Endothelial cell of umbilical vein (primary cell): Measurements from ENCODE around the gene POTEJ.
"Not testable (repeated sequence)": the region's sequence is repeated elsewhere in the genome, so short reads cannot be mapped to it uniquely, and the experiment has no call there.

Experiments
- EZH2 ChIP-seq: IDR thresholded peaks from 2 replicates; pipeline ENCODE4 v1.6.1; 2012; ENCODE audit warnings: borderline replicate concordance, low read depth, mild to moderate bottlenecking, moderate library complexity, low read length, inconsistent platforms; ENCODE audit not compliant: severe bottlenecking
- FOS ChIP-seq: IDR thresholded peaks from 2 replicates; pipeline ENCODE4 v1.6.1; 2011; ENCODE audit warnings: mild to moderate bottlenecking, low read length, moderate library complexity, borderline replicate concordance; ENCODE audit not compliant: insufficient read depth
- JUN ChIP-seq: IDR thresholded peaks from 2 replicates; pipeline ENCODE4 v1.6.1; 2011; ENCODE audit warnings: borderline replicate concordance, low read depth; ENCODE audit not compliant: insufficient read length, insufficient read depth
- MAX ChIP-seq: IDR thresholded peaks from 2 replicates; pipeline ENCODE4 v1.6.1; 2011; ENCODE audit not compliant: insufficient read depth, insufficient read length
- MYC ChIP-seq: IDR thresholded peaks from one replicate; pipeline ENCODE4 v1.6.1; 2011; ENCODE audit warnings: mild to moderate bottlenecking, low read depth, low read length
- POLR2A ChIP-seq: IDR thresholded peaks from 2 replicates; pipeline ENCODE4 v1.6.1; 2012; ENCODE audit warnings: low read depth, mild to moderate bottlenecking, control low read depth, low read length
- POLR2AphosphoS5 ChIP-seq: IDR thresholded peaks from 2 replicates; pipeline ENCODE4 v1.6.1; 2012; ENCODE audit warnings: low read depth, mild to moderate bottlenecking, control low read depth, low read length, moderate library complexity; ENCODE audit not compliant: insufficient read depth
- TF ChIP-seq, protein P1 (sequence below), 2 donors: IDR thresholded peaks; 1 replicate in 1 of 2; 2 replicates in 1 of 2; pipeline ENCODE4 v1.5.1; 2011; ENCODE audit warnings: low read length in 2 of 2, mild to moderate bottlenecking in 2 of 2, moderate library complexity in 2 of 2, control low read depth in 1 of 2, inconsistent platforms in 1 of 2, low read depth in 1 of 2; ENCODE audit not compliant: insufficient read depth in 1 of 2; ENCODE audit errors: extremely low read depth in 1 of 2

GRCh38 chr2:130638973-130639372, 27.7 kb downstream of the POTEJ start:
- not testable (repeated sequence) for TF ChIP-seq POLR2AphosphoS5, EZH2, POLR2A, MYC, MAX, FOS, JUN
- TF ChIP-seq, protein P1, sequence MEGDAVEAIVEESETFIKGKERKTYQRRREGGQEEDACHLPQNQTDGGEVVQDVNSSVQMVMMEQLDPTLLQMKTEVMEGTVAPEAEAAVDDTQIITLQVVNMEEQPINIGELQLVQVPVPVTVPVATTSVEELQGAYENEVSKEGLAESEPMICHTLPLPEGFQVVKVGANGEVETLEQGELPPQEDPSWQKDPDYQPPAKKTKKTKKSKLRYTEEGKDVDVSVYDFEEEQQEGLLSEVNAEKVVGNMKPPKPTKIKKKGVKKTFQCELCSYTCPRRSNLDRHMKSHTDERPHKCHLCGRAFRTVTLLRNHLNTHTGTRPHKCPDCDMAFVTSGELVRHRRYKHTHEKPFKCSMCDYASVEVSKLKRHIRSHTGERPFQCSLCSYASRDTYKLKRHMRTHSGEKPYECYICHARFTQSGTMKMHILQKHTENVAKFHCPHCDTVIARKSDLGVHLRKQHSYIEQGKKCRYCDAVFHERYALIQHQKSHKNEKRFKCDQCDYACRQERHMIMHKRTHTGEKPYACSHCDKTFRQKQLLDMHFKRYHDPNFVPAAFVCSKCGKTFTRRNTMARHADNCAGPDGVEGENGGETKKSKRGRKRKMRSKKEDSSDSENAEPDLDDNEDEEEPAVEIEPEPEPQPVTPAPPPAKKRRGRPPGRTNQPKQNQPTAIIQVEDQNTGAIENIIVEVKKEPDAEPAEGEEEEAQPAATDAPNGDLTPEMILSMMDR (IDR thresholded peaks at IDR 0.05; ENCODE audit: extremely low read depth in 1 of 2, insufficient read depth in 1 of 2, low read depth in 1 of 2, low read length in 2 of 2): not testable (repeated sequence)
